Measurements from ENCODE around the gene ATP2C2.
A peak's percentile ranks its signal among the peaks of the same experiment; 100 is the strongest.
"Not testable (repeated sequence)": the region's sequence is repeated elsewhere in the genome, so short reads cannot be mapped to it uniquely, and the experiment has no call there.

ATP2C2 gene

GRCh38 chr16:84367750-84368307 lies 509 bp upstream of the ATP2C2 start:
- no peak for DNase-seq

GRCh38 chr16:84369105-84369504 lies 767 bp downstream of the ATP2C2 start:
- DNase-seq, result no peak

GRCh38 chr16:84369938-84370627 lies 1.7 kb downstream of the ATP2C2 start:
- DNase-seq, result no peak

GRCh38 chr16:84370723-84371552 lies 2.6 kb downstream of the ATP2C2 start:
- no peak for DNase-seq

- DNase-seq, result no peak
Observed at GRCh38 chr16:84371553-84371865, 3.2 kb downstream of the ATP2C2 start.

GRCh38 chr16:84373907-84374489 lies 5.7 kb downstream of the ATP2C2 start:
- DNase-seq, result no peak

GRCh38 chr16:84378099-84378498 lies 9.8 kb downstream of the ATP2C2 start:
- DNase-seq, result no peak

- DNase-seq, result no peak
Observed at GRCh38 chr16:84378567-84378966, 10.2 kb downstream of the ATP2C2 start.

GRCh38 chr16:84379008-84379708 lies 10.8 kb downstream of the ATP2C2 start:
- no peak for DNase-seq

GRCh38 chr16:84379709-84380362 lies 11.5 kb downstream of the ATP2C2 start:
- DNase-seq, result no peak

GRCh38 chr16:84380405-84380804 lies 12.1 kb downstream of the ATP2C2 start:
- no peak for DNase-seq

- DNase-seq, result no peak
Observed at GRCh38 chr16:84382396-84382795, 14.1 kb downstream of the ATP2C2 start.

- DNase-seq, result no peak
Observed at GRCh38 chr16:84383106-84383505, 14.8 kb downstream of the ATP2C2 start.

- no peak for DNase-seq
Observed at GRCh38 chr16:84386047-84386446, 17.7 kb downstream of the ATP2C2 start.

- DNase-seq, result no peak
Observed at GRCh38 chr16:84387021-84387420, 18.7 kb downstream of the ATP2C2 start.

GRCh38 chr16:84390131-84390785 lies 21.9 kb downstream of the ATP2C2 start:
- DNase-seq, result peak; percentile 65

GRCh38 chr16:84391151-84392030 lies 23.1 kb downstream of the ATP2C2 start:
- DNase-seq, result no peak

- DNase-seq, result no peak
Observed at GRCh38 chr16:84392031-84392360, 23.7 kb downstream of the ATP2C2 start.

GRCh38 chr16:84396082-84396481 lies 27.7 kb downstream of the ATP2C2 start:
- DNase-seq, result not testable (repeated sequence)

- peak; percentile 87 for DNase-seq
Observed at GRCh38 chr16:84396537-84397008, 28.2 kb downstream of the ATP2C2 start.

GRCh38 chr16:84397090-84397489 lies 28.8 kb downstream of the ATP2C2 start:
- no peak for DNase-seq

All from NCI-H226 (cell line).